Measurements from ENCODE around the gene MAD1L1.

The MAD1L1 gene

GRCh38 chr7:1809601-1810258 is 423.0 kb downstream of the MAD1L1 start:
- no peaks in the 10 kb centered on the region for H3K4me1 ChIP-seq (ENCODE audit: control insufficient read depth, insufficient read depth, low read length)
- H3K4me3 ChIP-seq (ENCODE audit: low read depth, low read length), result no peak overlapping the region
- H3K36me3 ChIP-seq (ENCODE audit: control insufficient read depth in 2 of 2, insufficient read depth in 1 of 2, low read length in 2 of 2), result no peaks in the 10 kb centered on the region
- TF ChIP-seq ZNF362 (tag by site-specific recombination; IDR thresholded peaks at IDR 0.05), result no peak
- no peak for TF ChIP-seq ZNF707 (tag by site-specific recombination; IDR thresholded peaks at IDR 0.05)
- no peak for TF ChIP-seq GLI4 (tag by site-specific recombination; IDR thresholded peaks at IDR 0.05)
- no peak for TF ChIP-seq ZBTB1 (tag by site-specific recombination; IDR thresholded peaks at IDR 0.05)
- TF ChIP-seq ZSCAN30 (tag by site-specific recombination; IDR thresholded peaks at IDR 0.05), result no peak
- no peak for TF ChIP-seq ZXDB (tag by site-specific recombination; IDR thresholded peaks at IDR 0.05)
- TF ChIP-seq ZNF560 (tag by site-specific recombination; IDR thresholded peaks at IDR 0.05; ENCODE audit: borderline replicate concordance), result no peak
- TF ChIP-seq KLF7 (tag by site-specific recombination; IDR thresholded peaks at IDR 0.05; ENCODE audit: borderline replicate concordance), result no peak
- TF ChIP-seq ZNF660 (tag by site-specific recombination; IDR thresholded peaks at IDR 0.05), result no peak
- TF ChIP-seq ZNF792 (tag by site-specific recombination; IDR thresholded peaks at IDR 0.05), result no peak
- TF ChIP-seq ZFP41 (tag by site-specific recombination; IDR thresholded peaks at IDR 0.05; ENCODE audit: borderline replicate concordance), result no peak
- no peak for TF ChIP-seq ZNF488 (tag by site-specific recombination; IDR thresholded peaks at IDR 0.05)
- TF ChIP-seq ZNF302 (tag by site-specific recombination; IDR thresholded peaks at IDR 0.05; ENCODE audit: low read depth), result no peak
- TF ChIP-seq ZNF112 (tag by site-specific recombination; IDR thresholded peaks at IDR 0.05), result no peak
- TF ChIP-seq ZNF510 (tag by site-specific recombination; IDR thresholded peaks at IDR 0.05; ENCODE audit: insufficient replicate concordance), result no peak
- no peak for TF ChIP-seq ZNF558 (tag by site-specific recombination; IDR thresholded peaks at IDR 0.05)
- no peak for TF ChIP-seq REST (tag by site-specific recombination; IDR thresholded peaks at IDR 0.05)
- TF ChIP-seq ZNF530 (tag by site-specific recombination; IDR thresholded peaks at IDR 0.05; ENCODE audit: low read depth), result no peak
- TF ChIP-seq ZNF654 (tag by site-specific recombination; IDR thresholded peaks at IDR 0.05; ENCODE audit: low read depth), result no peak
- CTCF ChIA-PET, result no interaction called here
- no peaks in the 10 kb centered on the region for H3K9me3 ChIP-seq (ENCODE audit: control insufficient read depth, insufficient read depth, low read depth, low read length)
- POLR2A ChIA-PET, result no interaction called here
- H3K27ac ChIP-seq (ENCODE audit: extremely low read depth, low read depth, low read length), result no peak overlapping the region

GRCh38 chr7:1809070-1809469 is 423.7 kb downstream of the MAD1L1 start:
- Histone ChIP-seq H3K27ac (ENCODE audit: extremely low read depth, low read depth, low read length) (no peak overlapping the region), H3K4me3 (ENCODE audit: low read depth, low read length) (no peak overlapping the region), H3K4me1 (ENCODE audit: control insufficient read depth, insufficient read depth, low read length) (no peaks in the 10 kb centered on the region), H3K36me3 (ENCODE audit: control insufficient read depth in 2 of 2, insufficient read depth in 1 of 2, low read length in 2 of 2) (no peaks in the 10 kb centered on the region), H3K9me3 (ENCODE audit: control insufficient read depth, insufficient read depth, low read depth, low read length) (no peaks in the 10 kb centered on the region)
- ChIA-PET CTCF (no interaction called here), POLR2A (no interaction called here)
- TF ChIP-seq ZNF37A (tag by site-specific recombination; IDR thresholded peaks at IDR 0.05), result no peak
- no peak for TF ChIP-seq SCRT2 (tag by site-specific recombination; IDR thresholded peaks at IDR 0.05)
- TF ChIP-seq ZNF658 (tag by site-specific recombination; IDR thresholded peaks at IDR 0.05), result no peak
- TF ChIP-seq ZNF704 (tag by site-specific recombination; IDR thresholded peaks at IDR 0.05), result no peak
- no peak for TF ChIP-seq ZFHX2 (tag by site-specific recombination; conservative IDR thresholded peaks at IDR 0.05)
- no peak for TF ChIP-seq ZBTB20 (tag by site-specific recombination; IDR thresholded peaks at IDR 0.05)
- TF ChIP-seq ZNF280C (tag by site-specific recombination; IDR thresholded peaks at IDR 0.05), result no peak
- no peak for TF ChIP-seq ZNF596 (tag by site-specific recombination; IDR thresholded peaks at IDR 0.05)

Measured in HEK293 (cell line).